ENCODE data around the gene SLC23A3.
"Not testable (repeated sequence)": the region's sequence is repeated elsewhere in the genome, so short reads cannot be mapped to it uniquely, and the experiment has no call there.

The SLC23A3 gene

DNA sequence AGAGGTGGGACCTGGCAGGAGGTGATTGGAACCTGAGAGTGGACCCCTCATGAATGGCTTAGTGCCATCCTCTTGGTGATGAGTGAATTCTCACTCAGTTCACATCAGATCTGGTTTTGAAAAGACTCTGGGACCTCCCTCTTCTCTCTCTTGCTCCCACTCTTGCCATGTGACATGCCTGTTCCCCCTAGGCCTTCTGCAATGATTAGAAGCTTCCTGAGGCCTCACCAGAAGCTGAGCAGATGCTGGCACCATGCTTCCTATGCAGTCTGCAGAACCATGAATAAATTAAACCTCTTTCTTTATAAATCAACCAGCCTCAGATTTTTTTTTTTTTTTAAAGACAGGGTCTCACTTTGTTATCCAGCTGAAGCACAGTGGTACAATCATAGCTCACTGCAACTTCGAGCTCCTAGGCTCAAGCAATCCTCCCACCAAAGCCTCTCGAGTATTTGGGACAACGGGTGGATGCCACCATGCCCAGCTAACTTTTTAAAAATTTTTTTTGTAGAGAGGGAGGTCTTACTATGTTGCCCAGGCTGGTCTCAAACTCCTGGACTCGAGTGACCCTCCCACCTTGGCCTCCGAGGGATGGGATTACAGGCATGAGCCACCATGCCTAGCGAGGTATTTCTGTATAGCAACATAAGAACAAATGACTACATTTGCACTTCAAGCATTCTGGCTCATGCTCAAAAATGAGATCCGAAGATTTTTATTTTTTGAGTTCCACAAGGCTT, 34.8 kb upstream of the SLC23A3 start:
- DNase-seq = no peak

- not testable (repeated sequence) for DNase-seq
Observed at GRCh38 chr2:219201331-219201730, 31.5 kb upstream of the SLC23A3 start.

GRCh38 chr2:219200502-219201326, 30.9 kb upstream of the SLC23A3 start:
- DNase-seq = not testable (repeated sequence)

GRCh38 chr2:219199470-219200211, 29.8 kb upstream of the SLC23A3 start:
- no peak for DNase-seq

- DNase-seq = no peak
Observed at GRCh38 chr2:219198974-219199373, 29.1 kb upstream of the SLC23A3 start.

GRCh38 chr2:219197388-219197787, 27.6 kb upstream of the SLC23A3 start:
- DNase-seq = no peak

- peak in 1 of 2 experiments; percentile 29 for DNase-seq
Observed at GRCh38 chr2:219186754-219187456, 17.1 kb upstream of the SLC23A3 start.

DNA sequence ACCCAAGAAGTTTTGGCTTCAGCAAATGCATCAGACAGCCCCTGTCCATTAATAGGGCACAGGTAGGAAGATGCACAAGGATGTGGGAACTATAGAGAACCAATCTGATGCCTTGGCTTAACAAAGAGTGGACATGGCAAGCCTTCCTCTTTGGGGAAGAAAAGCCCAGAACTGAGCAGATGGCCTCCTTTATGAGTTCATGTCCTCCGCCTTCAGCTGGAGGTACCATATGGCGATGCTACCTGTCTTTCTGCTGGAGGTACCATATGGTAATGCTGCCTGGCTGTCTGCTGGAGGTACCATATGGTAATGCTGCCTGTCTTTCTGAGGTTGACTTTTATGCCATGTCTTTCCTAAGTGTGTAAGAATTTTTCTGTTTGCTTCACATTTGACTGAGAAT, 14.3 kb upstream of the SLC23A3 start:
- DNase-seq = no peak

DNA sequence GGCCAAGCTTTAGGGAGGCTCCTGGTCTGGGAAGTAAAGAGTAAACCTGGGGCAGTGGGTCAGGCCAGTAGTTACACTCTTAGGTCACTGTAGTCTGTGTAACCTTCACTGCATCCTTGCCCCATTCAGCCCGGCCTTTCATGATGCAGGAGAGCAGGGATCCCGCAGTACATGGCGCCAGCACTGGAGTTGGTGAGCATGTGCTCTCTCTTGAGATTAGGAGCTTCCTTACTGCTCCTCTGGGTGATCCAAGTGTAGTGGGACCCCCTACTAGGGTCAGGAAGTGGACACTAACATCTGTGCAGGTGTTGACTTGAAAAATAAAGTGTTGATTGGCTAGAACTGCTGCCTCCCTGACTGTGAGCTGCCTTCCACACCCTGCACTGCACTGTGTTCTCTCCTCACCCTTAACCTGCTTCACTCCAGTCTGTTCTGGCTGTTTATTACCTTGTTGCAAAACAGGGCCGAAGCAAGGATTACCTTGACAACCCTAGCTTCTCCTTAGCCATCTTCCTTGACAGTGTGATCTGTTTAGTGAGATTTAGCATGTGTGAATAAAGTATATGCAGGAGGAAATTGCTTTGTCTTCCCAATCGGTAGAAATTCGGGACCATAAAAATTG, 13.4 kb upstream of the SLC23A3 start:
- no peak for DNase-seq

- no peak for DNase-seq
Observed at GRCh38 chr2:219182331-219183150, 12.7 kb upstream of the SLC23A3 start.

DNA sequence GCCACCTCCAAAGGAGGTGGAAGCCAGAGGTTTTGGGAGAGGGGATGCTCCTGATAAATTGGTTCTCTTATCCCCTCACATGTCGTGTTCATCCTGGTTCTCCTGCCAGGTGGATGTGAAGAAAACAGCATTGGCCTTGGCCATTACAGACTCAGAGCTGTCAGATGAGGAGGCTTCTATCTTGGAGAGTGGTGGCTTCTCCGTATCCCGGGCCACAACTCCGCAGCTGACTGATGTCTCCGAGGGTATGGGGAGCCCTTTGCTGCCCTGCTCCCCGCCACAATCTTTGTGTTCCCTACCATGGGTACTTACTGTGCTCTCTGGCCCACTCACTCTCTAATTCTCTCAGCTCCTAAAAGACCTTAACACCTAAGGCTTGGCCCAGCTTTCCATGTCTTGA, 11.7 kb upstream of the SLC23A3 start:
- DNase-seq = no peak

- no peak for DNase-seq
Observed at GRCh38 chr2:219180961-219181360, 11.1 kb upstream of the SLC23A3 start.

- DNase-seq = no peak
Observed at GRCh38 chr2:219179601-219180465, 10.0 kb upstream of the SLC23A3 start.

DNA sequence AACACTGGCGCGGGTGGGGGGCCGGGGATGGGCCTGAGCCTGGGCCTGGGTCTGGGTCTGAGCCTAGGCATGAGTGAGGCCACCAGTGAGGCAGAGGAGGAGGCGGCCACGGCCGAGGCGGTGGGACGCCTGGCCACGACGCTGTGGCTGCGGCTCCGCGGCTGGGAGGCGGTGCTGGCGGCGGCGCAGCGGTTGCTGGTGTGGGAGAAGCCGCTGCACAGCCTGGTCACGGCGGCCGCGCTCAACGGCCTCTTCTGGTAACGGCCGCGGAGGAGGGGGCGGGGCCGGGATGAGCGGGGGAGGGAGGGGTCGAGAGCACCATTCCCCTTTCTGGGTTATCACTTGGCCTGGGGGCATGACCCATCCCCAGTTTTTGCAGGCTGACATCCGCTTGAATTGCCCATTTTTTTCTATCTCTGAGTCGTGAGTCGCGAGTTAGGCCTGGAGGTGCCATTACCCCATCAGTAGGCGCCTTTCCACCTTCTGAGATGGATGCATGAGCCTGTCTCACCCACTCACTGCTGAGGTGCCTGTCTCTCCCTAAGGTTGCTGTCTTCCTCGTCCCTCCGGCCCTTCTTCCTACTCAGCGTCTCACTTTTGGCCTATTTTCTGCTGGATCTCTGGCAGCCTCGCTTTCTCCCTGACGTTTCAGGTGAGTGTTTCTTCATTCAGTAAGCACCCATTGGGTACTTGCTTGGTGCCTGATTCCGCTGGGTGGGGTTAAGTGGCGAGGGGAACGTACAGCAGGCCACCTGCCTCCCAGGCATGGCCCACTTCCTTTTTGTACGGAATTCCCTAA, 8.7 kb upstream of the SLC23A3 start:
- DNase-seq = peak; percentile 54 to 60

DNA sequence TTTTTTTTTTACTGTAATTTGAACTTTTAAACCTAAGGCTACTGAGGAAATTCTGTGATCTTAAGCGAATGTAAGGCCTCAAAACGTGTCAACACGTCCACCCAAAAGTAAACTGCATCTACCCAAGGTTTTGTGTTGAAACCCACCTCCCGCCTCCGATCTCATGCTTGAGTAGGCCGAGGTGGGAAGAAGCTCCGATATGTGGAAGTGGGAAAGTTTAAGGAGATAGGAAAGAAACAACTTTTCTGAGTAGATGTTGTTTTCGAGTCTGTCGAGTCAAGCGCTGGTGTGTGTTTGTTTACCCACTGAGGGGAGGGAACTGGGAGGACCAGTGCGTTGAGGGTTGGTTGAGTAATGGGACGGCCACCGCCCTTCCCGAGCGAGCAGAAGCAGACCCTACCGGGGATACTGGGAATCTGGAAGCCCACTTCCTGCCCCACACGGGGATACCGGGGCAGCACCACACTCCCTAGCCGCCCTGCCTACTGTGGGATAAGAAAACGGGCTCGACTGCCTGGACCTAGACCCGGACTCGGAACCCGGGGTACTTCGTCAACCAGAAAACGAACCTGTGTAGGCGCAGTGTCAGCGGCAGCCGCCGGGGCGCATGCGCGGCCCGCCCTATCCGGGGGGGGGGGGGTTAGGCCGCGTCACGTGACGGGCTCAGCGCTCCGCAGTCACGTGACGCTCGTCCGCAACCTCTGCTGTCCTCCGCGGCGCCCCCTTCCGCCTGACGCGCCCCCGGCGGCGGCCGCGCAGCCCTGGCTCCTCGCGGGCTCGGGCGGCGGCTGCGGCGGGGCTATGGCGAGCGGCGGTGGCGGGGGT, 7.9 kb upstream of the SLC23A3 start, which contains the start of gene RETREG2:
TSS of gene RETREG2 (plus strand) at position 724 of the 825 bp plus-strand sequence. CDS start at position 802, 78 bp downstream.
- peak; percentile 66 to 76 for DNase-seq

GRCh38 chr2:219176818-219177551, 7.2 kb upstream of the SLC23A3 start, which contains the start of gene CNPPD1:
Gene CNPPD1, minus strand, starts transcription at chr2:219176925. Its CDS starts 97 bp downstream, at chr2:219176828.
- peak; percentile 86 to 87 for DNase-seq

Measured in activated CD4-positive, alpha-beta T cell treated with anti-CD3 and anti-CD28 coated beads, Interleukin-2, amount 50 U/mL, for 48 hours (primary cell).